Activated CD4-positive, CD25-positive, alpha-beta regulatory T cell treated with anti-CD3 and anti-CD28 coated beads, Interleukin-2, amount 50 U/mL, for 72 hours (primary cell): Measurements from ENCODE around the gene CREG1.

Source experiments
- DNase-seq: peaks from one replicate; pipeline ENCODE4 v3.0.0; 2021

CREG1 gene

DNA sequence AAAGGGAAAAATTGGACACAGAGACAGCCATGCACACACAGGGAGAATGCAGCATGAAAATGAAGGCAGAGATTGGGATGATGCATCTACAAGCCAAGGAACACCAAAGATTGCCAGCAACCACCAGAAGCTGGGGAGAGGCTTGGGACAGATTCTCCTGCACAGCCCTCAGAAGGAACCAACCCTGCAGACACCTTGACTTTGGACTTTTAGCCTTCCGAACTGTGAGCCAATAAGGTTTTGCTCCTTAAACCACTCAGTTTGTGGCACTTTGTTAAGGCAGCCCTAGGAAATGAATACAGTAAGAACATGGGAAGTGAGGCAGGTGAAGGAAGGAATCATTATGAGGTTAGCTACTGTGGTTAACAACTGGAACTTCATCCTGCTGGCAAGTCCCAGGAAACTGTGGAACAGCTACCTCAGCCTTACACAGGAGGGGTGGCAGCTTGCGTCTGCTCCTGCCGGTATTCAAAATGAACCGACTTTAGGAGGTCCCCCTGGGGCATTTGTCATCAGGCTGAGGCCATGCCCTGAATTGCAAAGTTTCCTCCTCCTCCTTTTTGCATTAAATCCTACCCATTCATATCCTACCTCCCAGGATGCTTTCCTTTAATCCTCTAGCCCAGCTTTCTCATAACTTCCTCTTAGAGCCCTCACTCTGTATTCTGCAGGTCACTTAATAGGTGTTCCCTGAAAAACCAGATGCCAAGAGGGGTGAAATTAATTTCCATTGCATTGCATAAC lies 50.7 kb downstream of the CREG1 start:
- DNase-seq = peak; percentile 16

DNA sequence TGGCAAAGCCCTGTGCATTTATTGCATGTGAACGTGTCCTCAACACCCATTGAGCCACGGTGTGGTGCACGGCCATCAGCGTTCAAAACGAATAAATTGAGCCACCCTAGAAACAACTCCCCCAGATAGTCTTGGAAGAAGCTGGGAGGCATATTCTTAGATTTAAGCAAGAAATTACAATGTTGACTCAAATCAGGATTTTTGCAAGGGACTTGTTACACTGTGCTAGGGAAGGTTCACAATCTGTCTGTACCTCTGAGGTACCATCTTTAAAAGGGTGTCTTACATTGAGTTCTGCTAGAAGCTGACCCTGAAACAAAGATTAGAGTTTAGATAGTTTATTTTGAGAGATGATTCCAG lies 51.4 kb downstream of the CREG1 start:
- no peak for DNase-seq

DNA sequence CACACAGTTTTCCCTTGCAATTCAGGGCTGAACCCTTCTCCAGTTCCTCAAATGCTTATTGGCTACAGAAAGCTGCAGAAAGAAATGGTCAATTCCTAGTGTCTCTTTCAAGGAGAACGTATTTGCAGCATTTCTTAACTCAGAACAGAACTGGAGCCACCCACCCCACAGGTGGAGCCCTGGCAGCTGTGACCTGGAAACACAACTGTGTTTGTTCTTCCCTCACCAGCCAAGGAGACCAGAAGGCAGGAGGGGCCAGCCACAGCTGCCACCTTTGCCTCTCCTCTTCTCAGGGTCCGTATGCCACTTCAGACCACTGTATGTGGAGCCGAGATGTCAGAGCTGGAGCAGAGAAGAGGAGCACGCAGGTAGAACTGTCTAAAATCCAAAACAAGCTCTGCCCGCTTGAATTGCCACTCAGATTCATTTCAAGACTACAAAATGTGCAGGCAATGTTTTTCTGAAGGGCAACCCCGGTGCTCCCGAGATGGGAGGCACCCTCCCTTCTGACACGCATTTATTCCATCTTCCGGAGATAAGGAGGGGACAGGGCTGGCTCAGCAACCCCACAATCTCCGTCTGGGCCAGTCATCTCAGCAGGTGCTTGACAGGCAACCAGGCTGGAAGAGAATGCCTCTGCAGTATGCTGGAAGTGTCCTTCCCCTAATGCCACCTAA lies 51.9 kb downstream of the CREG1 start:
- peak; percentile 33 for DNase-seq

DNA sequence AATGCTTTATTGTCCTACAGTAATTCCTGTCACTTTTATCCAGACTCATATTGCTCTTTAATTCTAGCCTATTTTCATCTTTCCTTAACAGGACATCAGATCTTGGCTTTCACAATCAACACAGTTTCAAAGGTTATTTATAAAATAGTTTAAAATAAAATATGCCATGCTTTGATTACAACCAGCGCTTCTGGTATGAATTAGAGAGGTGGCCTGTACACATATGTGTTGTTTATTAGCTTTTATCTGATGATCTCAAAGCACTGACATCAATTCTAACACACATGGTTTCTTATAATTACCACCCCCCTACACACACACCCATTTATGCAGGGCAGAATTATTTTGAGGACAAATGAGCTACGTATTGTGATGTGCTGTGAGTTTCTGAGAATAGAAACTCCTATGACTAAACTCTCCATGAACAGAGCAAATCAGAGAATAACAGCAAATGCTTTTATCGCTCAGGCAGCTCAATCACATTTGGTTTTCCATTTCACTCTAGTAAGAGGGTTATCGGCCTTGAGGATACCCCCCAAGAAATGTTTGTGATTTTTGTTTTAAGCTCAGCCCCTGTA lies 53.2 kb downstream of the CREG1 start:
- no peak for DNase-seq

DNA sequence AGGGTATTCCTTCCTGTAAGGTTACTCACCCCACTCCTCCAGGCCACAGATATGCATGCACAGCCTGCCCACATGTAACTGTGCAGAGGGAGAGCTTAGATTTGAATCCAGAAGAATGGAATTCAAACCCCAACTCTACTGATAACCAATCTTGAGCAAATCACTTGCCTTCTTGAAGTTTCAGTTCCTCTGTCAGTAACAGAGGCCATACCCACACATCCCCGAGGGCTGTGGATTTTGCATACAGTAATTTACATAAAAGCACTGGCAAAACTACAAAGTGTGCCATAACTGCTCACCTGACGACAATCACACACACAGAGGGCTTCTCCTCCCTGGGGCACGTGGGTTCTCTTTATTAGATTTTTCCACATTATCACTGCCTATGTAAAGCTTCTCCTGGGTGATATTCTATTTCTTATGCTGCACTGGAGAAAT lies 53.9 kb downstream of the CREG1 start:
- no peak for DNase-seq

DNA sequence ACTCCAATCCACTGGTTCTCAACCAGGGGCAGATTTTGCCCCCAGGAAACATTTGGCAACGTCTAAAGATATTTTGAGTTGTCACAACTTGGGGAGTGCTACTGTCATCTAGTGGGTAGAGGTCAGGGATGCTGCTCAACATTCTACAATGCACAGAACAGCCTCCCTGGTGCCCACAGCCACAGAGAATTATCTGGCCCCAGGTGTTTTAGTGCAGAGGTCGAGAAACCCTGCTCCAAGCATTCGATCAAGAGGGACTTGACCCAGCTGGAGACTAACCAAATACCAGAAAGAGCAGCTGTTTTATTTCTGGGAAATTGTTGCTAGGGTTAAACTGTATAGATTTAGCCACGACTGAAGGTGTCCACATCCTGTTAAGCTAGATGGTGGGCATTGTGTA lies 54.5 kb downstream of the CREG1 start:
- DNase-seq = peak; percentile 24

DNA sequence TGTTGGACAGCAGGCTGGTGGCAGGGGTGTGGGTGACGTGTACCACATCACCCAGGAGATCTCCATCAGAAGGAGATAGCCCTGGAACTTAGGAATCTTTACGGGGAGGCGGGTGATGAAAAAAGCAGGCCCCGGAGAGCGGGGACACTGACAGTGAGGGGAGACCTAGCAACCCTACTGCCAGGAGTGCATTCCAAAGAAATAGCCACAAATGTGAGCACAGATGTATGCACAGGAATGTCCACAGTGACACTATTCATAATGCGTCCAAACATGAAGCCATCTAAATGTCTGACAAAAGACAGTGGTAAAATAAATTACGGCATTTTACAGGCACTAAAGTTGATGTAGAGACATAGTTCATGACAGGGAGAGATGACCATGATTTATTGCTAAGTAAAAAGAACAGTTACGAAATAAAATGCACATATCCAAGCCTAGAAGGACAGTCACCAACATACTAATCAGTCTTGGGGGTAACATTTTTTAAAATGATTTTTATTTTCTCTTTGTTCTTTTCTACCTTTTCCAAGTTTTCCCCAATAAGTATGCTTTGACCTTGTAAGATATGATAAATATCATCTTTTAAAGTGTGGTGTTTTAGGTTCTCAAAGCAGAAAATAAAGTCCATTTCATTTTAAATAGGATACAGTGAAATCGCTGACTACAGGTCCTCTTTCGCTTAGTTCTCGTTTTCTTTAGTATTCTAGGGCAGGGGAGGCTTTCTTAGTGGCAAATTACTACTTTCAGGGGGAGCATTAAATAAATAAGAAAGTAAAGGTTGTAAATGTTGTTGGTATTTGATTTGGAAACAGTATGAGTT lies 56.6 kb downstream of the CREG1 start:
- DNase-seq = no peak

DNA sequence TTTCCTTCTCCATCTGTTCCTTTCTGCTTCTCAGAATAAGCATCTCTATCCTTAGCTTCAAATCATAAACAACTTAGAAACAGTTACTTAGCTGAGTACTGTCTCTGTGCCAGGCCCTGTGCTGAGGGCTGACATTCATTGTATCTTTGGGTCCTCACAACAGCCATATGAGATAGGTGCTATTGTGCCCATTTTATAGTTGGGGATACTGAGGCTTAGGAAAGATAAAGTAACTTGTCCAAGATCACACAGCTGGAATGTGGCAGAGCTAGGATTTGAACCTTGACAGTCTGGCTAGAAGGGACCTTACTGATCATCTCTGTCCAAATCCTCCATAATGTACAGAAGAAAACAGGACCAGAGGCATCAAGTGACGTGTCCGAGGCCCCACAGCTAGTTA lies 60.2 kb downstream of the CREG1 start:
- no peak for DNase-seq

DNA sequence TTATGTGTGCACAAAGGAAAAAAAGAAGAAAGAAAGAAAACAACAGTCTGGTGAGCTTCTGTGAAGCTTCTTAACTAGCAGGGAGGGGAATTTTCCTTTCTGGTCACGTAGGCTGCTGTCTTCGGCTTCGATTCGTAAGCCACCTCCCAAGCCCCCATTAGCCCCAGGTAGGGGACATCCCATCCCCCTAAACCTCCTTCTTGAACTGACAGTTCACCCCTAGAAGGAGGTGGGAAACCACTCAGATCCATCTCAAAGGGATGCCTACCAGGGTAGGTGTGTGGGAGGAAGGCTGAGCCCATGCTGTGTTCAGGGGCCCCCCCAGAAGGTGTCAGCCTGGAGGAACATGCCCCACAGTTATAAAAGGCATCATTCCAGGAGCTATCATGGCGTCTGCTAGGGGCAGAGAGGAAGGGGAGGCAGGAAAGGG lies 61.1 kb downstream of the CREG1 start:
- DNase-seq = no peak

DNA sequence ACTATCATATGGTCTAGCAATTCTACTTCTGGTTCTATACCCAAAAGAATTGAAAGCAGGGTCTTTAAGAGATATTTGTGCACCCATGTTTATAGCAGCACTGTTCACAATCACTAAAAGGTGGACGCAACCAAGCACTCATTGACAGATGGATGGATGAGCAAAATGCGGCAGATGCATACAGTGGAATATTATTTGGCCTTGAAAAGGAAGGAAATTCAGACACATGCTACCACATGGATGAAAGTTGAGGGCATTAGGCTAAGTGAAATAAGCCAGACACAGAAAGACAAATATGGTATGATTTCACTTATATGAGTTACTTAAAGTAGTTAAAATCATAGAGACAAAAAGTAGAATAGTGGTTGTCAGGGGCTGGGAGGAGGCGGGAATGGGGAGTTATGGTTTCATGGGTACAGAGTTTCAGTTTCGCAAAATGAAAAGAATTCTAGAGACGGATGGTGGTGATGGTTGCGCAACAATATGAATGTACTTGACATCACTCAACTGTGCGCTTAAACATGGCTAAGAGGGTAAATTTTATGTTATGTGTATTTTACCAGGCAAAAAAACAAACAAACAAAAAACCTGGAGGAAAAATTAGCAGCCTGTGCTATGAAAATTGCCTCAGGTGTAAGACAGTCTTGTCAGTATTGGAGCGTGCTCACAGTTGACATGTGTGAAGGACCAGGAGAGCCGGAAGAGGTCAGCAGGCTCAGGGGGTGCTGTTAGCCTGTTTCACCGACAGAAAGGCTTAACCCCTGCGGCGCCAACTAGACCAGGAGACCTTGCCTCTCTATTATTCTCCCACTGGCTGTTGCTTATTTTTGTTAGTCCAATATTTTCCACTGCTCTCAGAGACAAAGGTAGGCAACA lies 61.7 kb downstream of the CREG1 start:
- no peak for DNase-seq
